HepG2 (cell line): ENCODE results near the gene PEAK1. TPM values are rescaled to one million over a fixed set of nuclear protein-coding genes. Genes with fewer than 3 reads are reported as not detected.

Source experiments
- ATAC-seq: fragments of 200-7000 bp; cut with Tn5 transposase; 3 replicates; pipeline ENCODE4 v1.9.1; 2020; ENCODE audit warnings: mild to moderate bottlenecking, moderate library complexity
- BruUV-seq: library from RNA; stranded (reverse); fragments of 400-500 nt; replicated peaks from 2 replicates; lab custom pipeline; 2021; lab: Mats Ljungman, UMichigan
- CTCF ChIA-PET: fragments of 300-600 bp; formaldehyde crosslinking; extraction: SDS; loops from one replicate; lab custom pipeline; 2021; ENCODE audit warnings: low total read pairs, inconsistent platforms, low intra/inter-chr PET ratio; lab: Yijun Ruan, JAX
- POLR2A ChIA-PET: fragments of 350-600 bp; sonication (Branson Sonifier 250); formaldehyde crosslinking; loops from one replicate; lab custom pipeline; 2020; ENCODE audit warnings: antibody characterized with exemption, inconsistent platforms; lab: Yijun Ruan, JAX
- DNase-seq: peaks from one replicate; pipeline ENCODE4 v3.0.0-alpha.2; 2015; ENCODE audit warnings: low spot score
- FAIRE-seq: peaks from 3 replicates; lab custom pipeline; 2011; peaks lifted over from hg19 to GRCh38; lab: Jason Lieb, UNC
- H2AFZ ChIP-seq: one replicate; pipeline ENCODE4 v1.6.1; 2011; ENCODE audit warnings: low read length, inconsistent platforms
- H3K27ac ChIP-seq: fragments of 300-600 bp; 3 replicates; pipeline ENCODE4 v1.8.0; 2011; ENCODE audit warnings: mixed run types, mild to moderate bottlenecking, mixed read lengths, low read length, inconsistent platforms; ENCODE audit not compliant: insufficient read depth; ENCODE audit errors: extremely low read length
- H3K27me3 ChIP-seq, 2 experiments: fragments of 200-600 bp in 1 of 2; 2 replicates in 1 of 2; 3 replicates in 1 of 2; pipeline versions ENCODE4 v1.6.0 to v1.8.0; 2011; ENCODE audit warnings: low read length in 2 of 2, mild to moderate bottlenecking in 2 of 2, moderate library complexity in 2 of 2, inconsistent platforms in 1 of 2; ENCODE audit not compliant: insufficient read depth in 2 of 2, control insufficient read depth in 1 of 2
- H3K36me3 ChIP-seq, 2 experiments: fragments of 200-600 bp in 1 of 2; replicated peaks in 1 of 2; 2 replicates in 1 of 2; 3 replicates in 1 of 2; pipeline versions ENCODE4 v1.5.1 to v1.8.0; 2011; ENCODE audit warnings: low read length in 2 of 2, inconsistent platforms in 1 of 2; ENCODE audit not compliant: insufficient read depth in 2 of 2, control insufficient read depth in 1 of 2
- H3K4me1 ChIP-seq: 2 replicates; pipeline ENCODE4 v1.5.1; 2012; ENCODE audit warnings: low read length, inconsistent platforms; ENCODE audit not compliant: insufficient read depth
- H3K4me2 ChIP-seq: 2 replicates; pipeline ENCODE4 v1.6.0; 2011; ENCODE audit warnings: low read depth, low read length, inconsistent platforms
- H3K4me3 ChIP-seq, 3 experiments: fragments of 200-600 bp in 1 of 3; sonication (generic), shearing (Covaris generic) in 1 of 3; replicated peaks in 1 of 3; 2 replicates each; pipeline ENCODE4 v1.5.1; 2011 to 2016; ENCODE audit warnings: low read length in 3 of 3, inconsistent platforms in 2 of 3, low read depth in 2 of 3, mild to moderate bottlenecking in 2 of 3, control low read depth in 1 of 3, mixed read lengths in 1 of 3; ENCODE audit not compliant: insufficient read depth in 1 of 3
- H3K79me2 ChIP-seq: one replicate; pipeline ENCODE4 v1.6.1; 2011; ENCODE audit warnings: low read length, inconsistent platforms; ENCODE audit not compliant: insufficient read depth
- H3K9ac ChIP-seq: 2 replicates; pipeline ENCODE4 v1.6.0; 2011; ENCODE audit warnings: mild to moderate bottlenecking, low read depth, low read length, inconsistent platforms; ENCODE audit not compliant: insufficient read depth
- H3K9me3 ChIP-seq: 2 replicates; pipeline ENCODE4 v1.5.1; 2012; ENCODE audit warnings: mild to moderate bottlenecking, low read length
- H4K20me1 ChIP-seq: 2 replicates; pipeline ENCODE4 v1.6.0; 2011; ENCODE audit warnings: inconsistent platforms, mild to moderate bottlenecking, low read length, moderate library complexity; ENCODE audit not compliant: insufficient read depth
- FOXO4 ChIP-seq: sonication (generic); formaldehyde crosslinking; conservative IDR thresholded peaks from 2 replicates; pipeline ENCODE4 v1.8.1; 2023; ENCODE audit warnings: missing genetic modification reagents
- FOXP1 ChIP-seq, 2 experiments: fragments of 450-650 bp in 1 of 2; IDR thresholded peaks; 2 replicates each; pipeline ENCODE4 v1.6.1; 2017 to 2018; ENCODE audit warnings: antibody characterized with exemption in 1 of 2
- GATAD2A ChIP-seq: IDR thresholded peaks from 2 replicates; pipeline ENCODE4 v1.6.1; 2016
- GTF3A ChIP-seq: sonication (generic); formaldehyde crosslinking; conservative IDR thresholded peaks from 2 replicates; pipeline ENCODE4 v1.4.0; 2020; ENCODE audit warnings: mild to moderate bottlenecking, missing genetic modification reagents
- IKZF5 ChIP-seq: IDR thresholded peaks from 2 replicates; pipeline ENCODE4 v1.6.1; 2018; ENCODE audit warnings: missing genetic modification reagents, mild to moderate bottlenecking, missing compliant biosample characterization
- NFIB ChIP-seq: sonication (generic); formaldehyde crosslinking; IDR thresholded peaks from 2 replicates; pipeline ENCODE4 v1.9.0; 2021; ENCODE audit warnings: missing genetic modification reagents, mild to moderate bottlenecking, borderline replicate concordance
- NFYC ChIP-seq: IDR thresholded peaks from 2 replicates; pipeline ENCODE4 v1.6.1; 2016; ENCODE audit warnings: missing genetic modification reagents, missing compliant biosample characterization
- ONECUT2 ChIP-seq: sonication (generic); formaldehyde crosslinking; IDR thresholded peaks from 2 replicates; pipeline ENCODE4 v1.4.0; 2020; ENCODE audit warnings: missing genetic modification reagents
- PHF8 ChIP-seq: sonication (generic); formaldehyde crosslinking; IDR thresholded peaks from 2 replicates; pipeline ENCODE4 v1.5.0; 2020; ENCODE audit warnings: missing genetic modification reagents
- PRDM15 ChIP-seq: sonication (generic); formaldehyde crosslinking; IDR thresholded peaks from 2 replicates; pipeline ENCODE4 v1.4.0; 2020; ENCODE audit warnings: missing genetic modification reagents
- PREB ChIP-seq: sonication (generic); formaldehyde crosslinking; IDR thresholded peaks from 2 replicates; pipeline ENCODE4 v1.4.0; 2020; ENCODE audit warnings: missing genetic modification reagents
- SOX6 ChIP-seq, 2 experiments: fragments of 450-650 bp in 1 of 2; sonication (generic) in 1 of 2; formaldehyde crosslinking in 1 of 2; IDR thresholded peaks; 2 replicates each; pipeline versions ENCODE4 v1.4.0 to v1.6.1; 2017 to 2020; ENCODE audit warnings: antibody characterized with exemption in 1 of 2, mild to moderate bottlenecking in 1 of 2, missing genetic modification reagents in 1 of 2
- ZBTB46 ChIP-seq: sonication (generic); formaldehyde crosslinking; IDR thresholded peaks from 2 replicates; pipeline ENCODE4 v1.4.0; 2020; ENCODE audit warnings: mild to moderate bottlenecking, missing genetic modification reagents, borderline replicate concordance
- ZNF333 ChIP-seq: sonication (generic); formaldehyde crosslinking; IDR thresholded peaks from 2 replicates; pipeline ENCODE4 v1.4.0; 2020; ENCODE audit warnings: mild to moderate bottlenecking, missing genetic modification reagents, borderline replicate concordance
- WGBS: methylation state at CpG from one replicate; pipeline ENCODE4 v1.1.6; 2017; ENCODE audit warnings: low lambda C conversion rate; 5-methylcytosine and 5-hydroxymethylcytosine counted together
- in situ Hi-C: cut with HindIII; loops from 2 replicates; pipeline ENCODE4 v1.10.0; 2017; ENCODE audit warnings: low pct_unique_long_range_greater_than_20kb; ENCODE audit not compliant: extremely low pct_ligation_motif_present
- intact Hi-C: fragments of 100-400 bp; cut with micrococcal nuclease; formaldehyde crosslinking; loops from one replicate; pipeline ENCODE4 v1.10.0; 2022; ENCODE audit not compliant: unreplicated experiment
- polyA plus RNA-seq, 8 experiments: library from polyadenylated mRNA; depleted of rRNA in 3 of 8; stranded (reverse) in 7 of 8; unstranded in 1 of 8; fragments of >200 nt; fragmentation: Illumina TruSeq in 4 of 8; extraction: Trizol in 4 of 8; gene quantifications; 2 replicates each; pipeline versions ENCODE4 v1.2.1 to v1.2.3, GENCODE V29; 2011 to 2016; ENCODE audit warnings: low read depth in 4 of 8, missing spikeins in 1 of 8, mixed read lengths in 1 of 8; ENCODE audit not compliant: insufficient read depth in 1 of 8
- total RNA-seq, 5 experiments: library from RNA; depleted of rRNA; stranded (reverse); fragments of >200 nt; fragmentation: Illumina TruSeq; extraction: Trizol; gene quantifications; 2 replicates each; pipeline ENCODE4 v1.2.3, GENCODE V29; 2016; ENCODE audit warnings: low read depth in 1 of 5

The PEAK1 gene
- total and polyA plus RNA-seq, 2 of the 13 experiments (the other 11 are each of a cell fraction or from before 2014, with no cell fraction given), result 6.0 to 6.6 TPM

GRCh38 chr15:77425104-77425503, 5.2 kb upstream of the PEAK1 start (continued):
- TF ChIP-seq PRDM15 (CRISPR knock-in tag), result no peak
- no peak for TF ChIP-seq FOXP1 (IDR thresholded peaks at IDR 0.05)
- TF ChIP-seq FOXP1 (CRISPR knock-in tag; IDR thresholded peaks at IDR 0.05), result peak; percentile 38
- TF ChIP-seq ONECUT2 (CRISPR knock-in tag), result peak; percentile 71
- peak; percentile 62 for TF ChIP-seq GATAD2A (CRISPR knock-in tag)
- TF ChIP-seq SOX6 (IDR thresholded peaks at IDR 0.05), result no peak
- TF ChIP-seq SOX6 (CRISPR knock-in tag; IDR thresholded peaks at IDR 0.05), result peak; percentile 65

GRCh38 chr15:77421370-77421700, 1.4 kb upstream of the PEAK1 start:
- no peaks in the 10 kb centered on the region for H3K36me3 ChIP-seq
- peak; percentile 15 for DNase-seq
- peak overlapping the region; percentile 89 for H3K9ac ChIP-seq
- intact Hi-C loops (no loop called here), in situ Hi-C loops (no loop called here)
- ChIA-PET CTCF (no interaction called here), POLR2A (interaction anchor here (1.0 kb wide), 1 partner anchor 23 kb away, joined by 3 read pairs; no protein-coding TSS in a partner anchor)
- BruUV-seq, result TSS peak; percentile 67
- no peaks in the 10 kb centered on the region for H3K9me3 ChIP-seq
- peak overlapping the region; percentile 90 for H3K27ac ChIP-seq
- WGBS, result 0% methylated on average over 3 of the region's 3 CpGs
- TF ChIP-seq NFIB (CRISPR knock-in tag) (no peak), PREB (no peak), ZBTB46 (CRISPR knock-in tag) (no peak), ZNF333 (no peak), FOXO4 (CRISPR knock-in tag) (no peak), IKZF5 (CRISPR knock-in tag) (no peak), GTF3A (CRISPR knock-in tag) (no peak), NFYC (CRISPR knock-in tag) (no peak), PHF8 (CRISPR knock-in tag) (no peak)
- H3K79me2 ChIP-seq, result peaks cover 79% of the 10 kb centered on the region
- H4K20me1 ChIP-seq, result peaks cover under 1% of the 10 kb centered on the region; the same call in 1 of the 2 replicates
- no peak for FAIRE-seq
- peaks cover 62% of the 10 kb centered on the region for H3K4me1 ChIP-seq
- no peaks in the 10 kb centered on the region; a peak in 2 of 5 replicates for H3K27me3 ChIP-seq
- no peak overlapping the region for H2AFZ ChIP-seq
- H3K4me3 ChIP-seq, result peak overlapping the region; percentile 81 to 91 (median 87)
- H3K4me2 ChIP-seq, result peak overlapping the region; percentile 84
- ATAC-seq, result no peak
